Cardiac muscle cell (in vitro differentiated cells and primary cell): ENCODE data around the gene DFFA. TPM values are rescaled to one million over a fixed set of nuclear protein-coding genes. Genes with fewer than 3 reads are reported as not detected.
"Not testable (repeated sequence)": the region's sequence is repeated elsewhere in the genome, so short reads cannot be mapped to it uniquely, and the experiment has no call there.

Experiments used
- DNase-seq, 2 donors: peaks; one replicate each; pipeline versions ENCODE4 v3.0.0 to v3.0.0-alpha.2; 2010 to 2017; ENCODE audit warnings: low read depth in 1 of 2, low spot score in 1 of 2
- H3K27ac ChIP-seq: fragments of 200-600 bp; sonication (generic); 2 replicates; pipeline ENCODE4 v1.5.1; 2016
- H3K27me3 ChIP-seq: fragments of 200-600 bp; sonication (generic); 2 replicates; pipeline ENCODE4 v1.6.0; 2016; ENCODE audit warnings: control low read depth
- H3K36me3 ChIP-seq: fragments of 200-600 bp; sonication (generic); 2 replicates; pipeline ENCODE4 v1.5.1; 2016; ENCODE audit warnings: control low read depth
- H3K4me1 ChIP-seq: fragments of 200-600 bp; sonication (generic); 2 replicates; pipeline ENCODE4 v1.8.1; 2017; ENCODE audit warnings: low read depth, mild to moderate bottlenecking, mixed run types
- H3K4me3 ChIP-seq: fragments of 200-600 bp; sonication (generic); 2 replicates; pipeline ENCODE4 v1.5.1; 2016; ENCODE audit warnings: mild to moderate bottlenecking
- H3K9me3 ChIP-seq: fragments of 200-600 bp; sonication (generic); 2 replicates; pipeline ENCODE4 v1.5.1; 2017; ENCODE audit warnings: low read depth, mild to moderate bottlenecking, control low read depth
- CTCF ChIP-seq: IDR thresholded peaks from 2 replicates; pipeline ENCODE4 v1.5.1; 2012; ENCODE audit warnings: low read depth, mild to moderate bottlenecking, low read length
- polyA plus RNA-seq: library from polyadenylated mRNA; unstranded; fragments of >200 nt; fragmentation: Nextera tagmentation; extraction: Ambion mirVana; gene quantifications from 2 replicates; pipeline ENCODE4 v1.2.1, GENCODE V29; 2016
- total RNA-seq: library from RNA; depleted of rRNA; stranded (reverse); fragments of >200 nt; gene quantifications from 2 replicates; pipeline ENCODE4 v1.2.3, GENCODE V29; 2016

Gene DFFA
- total and polyA plus RNA-seq, 2 experiments from 2014 or later = 47.5 to 53.6 TPM

DNA sequence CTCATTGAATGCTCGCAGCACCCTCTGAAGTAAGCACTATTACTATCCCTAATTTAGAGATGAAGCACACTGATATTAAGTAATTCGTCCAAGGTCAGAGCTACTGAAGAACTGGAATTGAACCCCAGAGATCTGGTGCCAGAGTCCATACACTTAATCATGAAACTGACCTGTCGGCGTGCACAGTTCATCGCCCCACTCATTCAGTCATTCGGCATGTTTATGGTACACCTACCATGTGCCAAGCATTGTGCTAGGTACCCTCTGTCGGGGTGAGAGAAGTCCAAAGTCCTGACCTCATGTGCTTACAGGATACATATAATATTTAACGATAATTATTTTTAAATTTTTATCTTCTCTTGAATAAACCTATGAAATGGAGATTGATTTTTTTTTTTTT, 47.7 kb downstream of the DFFA start:
- Histone ChIP-seq H3K27me3 (no peaks in the 10 kb centered on the region), H3K36me3 (peaks cover 12% of the 10 kb centered on the region), H3K4me1 (no peaks in the 10 kb centered on the region), H3K27ac (no peak overlapping the region), H3K4me3 (no peak overlapping the region), H3K9me3 (no peaks in the 10 kb centered on the region)
- DNase-seq = no peak
- no peak for TF ChIP-seq CTCF

DNA sequence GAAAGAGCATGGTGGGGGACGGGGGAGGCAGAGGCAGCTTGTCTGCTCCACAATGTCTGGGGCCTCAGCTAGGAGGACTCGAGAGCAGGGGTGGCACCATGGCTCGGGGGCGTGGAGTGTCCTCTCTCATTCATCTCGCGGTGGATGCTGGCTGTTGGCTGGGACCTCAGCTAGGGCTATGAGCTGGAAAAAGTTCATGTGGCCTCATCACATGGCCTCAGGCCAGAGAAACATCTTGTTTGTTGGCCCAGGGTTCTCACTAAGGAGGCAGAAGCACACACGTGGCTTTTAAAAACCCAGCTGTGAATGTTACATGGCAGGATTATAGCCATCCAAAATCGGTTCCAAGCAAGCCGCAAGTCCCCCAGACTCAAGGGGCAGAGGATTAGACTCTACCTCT, 48.3 kb downstream of the DFFA start:
- Histone ChIP-seq H3K27me3 (no peaks in the 10 kb centered on the region), H3K36me3 (peaks cover 17% of the 10 kb centered on the region), H3K4me1 (no peaks in the 10 kb centered on the region), H3K27ac (no peak overlapping the region), H3K9me3 (no peaks in the 10 kb centered on the region), H3K4me3 (no peak overlapping the region)
- TF ChIP-seq CTCF = no peak
- DNase-seq = peak in 1 of 2 donors; percentile 61

DNA sequence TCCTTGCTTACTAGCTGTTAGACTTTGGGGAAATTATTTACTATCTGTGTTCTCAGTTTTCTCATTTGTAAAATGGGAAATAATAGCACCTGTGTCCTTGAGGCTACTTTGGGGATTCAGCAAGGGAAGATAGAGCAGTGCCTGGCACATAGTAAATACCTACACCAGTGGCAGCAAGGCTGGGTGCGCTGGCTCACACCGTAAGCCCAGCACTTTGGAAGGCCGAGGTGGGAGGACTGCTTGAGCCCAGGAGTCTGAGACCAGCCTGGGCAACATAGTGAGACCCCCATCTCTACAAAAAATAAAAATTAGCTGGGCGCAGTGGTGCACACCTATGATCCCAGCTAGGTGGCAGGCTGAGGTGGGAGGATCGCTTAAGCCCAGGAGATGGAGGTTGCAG, 50.7 kb downstream of the DFFA start:
- TF ChIP-seq CTCF = no peak
- H3K36me3 ChIP-seq = peaks cover 29% of the 10 kb centered on the region
- peak overlapping the region; percentile 72 for H3K27ac ChIP-seq
- no peaks in the 10 kb centered on the region for H3K4me1 ChIP-seq
- H3K9me3 ChIP-seq = no peaks in the 10 kb centered on the region
- no peak overlapping the region for H3K4me3 ChIP-seq
- no peak for DNase-seq
- no peaks in the 10 kb centered on the region for H3K27me3 ChIP-seq

DNA sequence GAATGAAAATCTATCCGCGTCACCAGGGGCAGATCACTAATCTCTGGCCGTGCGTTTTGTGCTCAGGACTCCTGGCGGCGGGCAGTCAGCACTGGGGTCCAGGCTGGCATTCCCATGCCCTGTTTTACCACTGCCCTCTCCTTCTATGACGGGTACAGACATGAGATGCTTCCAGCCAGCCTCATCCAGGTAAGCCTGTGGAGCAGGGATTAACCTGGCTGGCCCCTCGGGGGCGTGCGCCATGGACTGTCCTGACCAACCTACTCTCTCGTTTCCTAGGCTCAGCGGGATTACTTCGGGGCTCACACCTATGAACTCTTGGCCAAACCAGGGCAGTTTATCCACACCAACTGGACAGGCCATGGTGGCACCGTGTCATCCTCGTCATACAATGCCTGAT, 53.0 kb downstream of the DFFA start:
- no peak for TF ChIP-seq CTCF
- DNase-seq = no peak
- no peaks in the 10 kb centered on the region for H3K9me3 ChIP-seq
- no peaks in the 10 kb centered on the region for H3K4me1 ChIP-seq
- no peak overlapping the region for H3K27ac ChIP-seq
- no peak overlapping the region for H3K4me3 ChIP-seq
- H3K36me3 ChIP-seq = peaks cover 46% of the 10 kb centered on the region
- no peaks in the 10 kb centered on the region for H3K27me3 ChIP-seq

GRCh38 chr1:10418741-10419140, 53.6 kb downstream of the DFFA start:
- H3K4me1 ChIP-seq, DNase-seq, H3K27me3 ChIP-seq, H3K27ac ChIP-seq, H3K4me3 ChIP-seq, H3K9me3 ChIP-seq: not testable (repeated sequence)
- peaks cover 52% of the 10 kb centered on the region for H3K36me3 ChIP-seq

DNA sequence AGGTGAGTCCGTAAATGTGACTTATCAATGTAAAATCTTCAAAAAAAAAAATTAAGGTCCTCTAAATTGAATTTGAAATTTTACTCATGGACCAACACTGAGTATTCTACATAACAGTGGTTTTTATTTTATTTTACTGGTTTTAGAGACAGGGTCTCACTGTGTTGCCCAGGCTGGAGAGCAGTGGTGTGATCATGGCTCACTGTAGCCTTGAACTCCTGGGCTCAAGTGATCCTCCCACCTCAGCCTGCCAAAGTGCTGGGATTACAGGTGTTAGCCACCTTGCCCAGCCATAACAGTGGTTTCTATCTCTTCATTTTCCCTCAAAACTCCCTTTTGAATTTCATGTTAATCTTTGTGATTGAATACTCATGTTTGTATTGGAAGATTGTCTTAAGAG, 56.4 kb downstream of the DFFA start:
- H3K36me3 ChIP-seq = peaks cover 75% of the 10 kb centered on the region
- not testable (repeated sequence) for H3K4me1 ChIP-seq, H3K27ac ChIP-seq, DNase-seq, H3K27me3 ChIP-seq, H3K4me3 ChIP-seq, H3K9me3 ChIP-seq
